Measurements from ENCODE around the gene RTN4R.
"Not testable (repeated sequence)": the region's sequence is repeated elsewhere in the genome, so short reads cannot be mapped to it uniquely, and the experiment has no call there.

Gene RTN4R

GRCh38 chr22:20305894-20306645 lies 38.0 kb upstream of the RTN4R start:
- DNase-seq = no peak

GRCh38 chr22:20305230-20305893 lies 37.2 kb upstream of the RTN4R start:
- not testable (repeated sequence) for DNase-seq

DNA sequence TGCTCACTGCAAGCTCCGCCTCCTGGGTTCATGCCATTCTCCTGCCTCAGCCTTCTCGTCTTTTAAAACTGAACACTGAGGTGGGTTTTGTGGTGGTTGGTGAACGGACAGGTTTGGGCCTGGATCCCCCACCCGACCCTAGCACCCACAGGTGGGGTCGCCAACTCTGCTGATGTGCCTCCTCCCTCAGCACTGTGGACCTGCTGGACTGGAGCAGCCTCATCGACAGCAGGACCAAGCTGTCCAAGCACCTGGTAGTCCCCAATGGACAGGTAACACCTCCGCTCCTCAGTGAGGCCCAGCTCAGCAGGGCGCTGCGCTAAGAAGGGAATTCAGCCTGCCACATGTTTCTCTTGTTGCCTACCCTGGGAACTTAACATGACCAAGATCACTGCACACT lies 36.5 kb upstream of the RTN4R start:
- no peak for DNase-seq

GRCh38 chr22:20303229-20303534 lies 35.1 kb upstream of the RTN4R start:
- not testable (repeated sequence) for DNase-seq

GRCh38 chr22:20302438-20303228 lies 34.5 kb upstream of the RTN4R start:
- no peak for DNase-seq

- no peak for DNase-seq
Measured at GRCh38 chr22:20299746-20300136, 31.6 kb upstream of the RTN4R start.

- DNase-seq = peak; percentile 94
Measured at GRCh38 chr22:20298803-20299745, 31.0 kb upstream of the RTN4R start.

GRCh38 chr22:20298110-20298802 lies 30.1 kb upstream of the RTN4R start:
- DNase-seq = no peak

DNA sequence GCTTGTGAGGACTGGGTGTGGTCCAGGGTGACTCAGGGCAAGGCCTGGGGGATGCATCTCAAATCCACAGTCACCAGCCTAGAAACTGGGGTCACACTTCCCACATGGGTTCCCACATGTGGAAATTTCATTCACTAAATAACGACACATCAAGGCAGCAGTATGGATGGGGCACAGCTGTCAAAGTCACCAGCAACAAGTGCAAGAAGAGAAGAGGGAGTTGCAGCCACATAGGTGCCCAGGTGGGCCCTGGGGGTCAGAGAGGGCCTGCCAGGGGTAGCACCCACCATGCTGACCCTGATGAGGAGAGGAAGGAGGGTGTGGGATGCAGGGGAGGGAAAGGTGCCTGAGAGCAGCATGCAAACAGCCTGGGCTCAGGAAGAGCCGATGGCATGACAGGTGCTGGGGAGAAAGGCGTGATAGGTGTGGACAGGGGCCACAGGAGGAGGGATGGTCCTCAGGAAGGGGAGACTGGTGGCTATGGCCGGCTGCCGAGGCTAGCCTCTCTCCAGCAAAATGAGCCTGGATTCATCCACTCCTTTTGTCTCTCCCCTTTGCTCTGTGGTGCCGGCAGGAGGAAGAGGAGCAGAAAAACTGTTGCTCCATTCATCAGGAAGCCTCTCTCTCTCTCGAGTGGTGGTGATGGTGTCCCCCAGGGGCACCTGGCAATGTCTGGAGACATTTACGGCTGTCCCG lies 29.4 kb upstream of the RTN4R start:
- DNase-seq = no peak

DNA sequence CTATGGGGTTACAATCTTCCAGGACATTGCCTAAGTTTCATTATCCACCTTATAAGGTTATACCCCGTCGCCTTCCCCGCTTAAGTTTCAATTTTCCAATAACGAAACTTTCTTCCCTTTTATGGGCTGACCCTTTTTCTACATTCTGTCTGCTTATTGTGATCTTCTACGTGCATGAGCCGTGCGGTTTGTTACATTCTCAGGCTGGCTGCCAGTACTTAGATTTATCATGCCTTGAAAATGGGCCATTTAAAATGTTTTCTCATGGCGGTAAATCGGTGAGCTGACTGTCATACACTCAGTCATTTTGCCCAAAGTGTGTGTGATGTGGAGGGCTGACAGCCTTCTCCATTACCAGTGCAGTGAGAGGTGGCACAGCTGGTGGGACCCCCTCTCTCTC lies 28.5 kb upstream of the RTN4R start:
- DNase-seq = no peak

GRCh38 chr22:20295262-20296064 lies 27.3 kb upstream of the RTN4R start:
- no peak for DNase-seq

- no peak for DNase-seq
Measured at GRCh38 chr22:20292673-20293232, 24.6 kb upstream of the RTN4R start.

DNA sequence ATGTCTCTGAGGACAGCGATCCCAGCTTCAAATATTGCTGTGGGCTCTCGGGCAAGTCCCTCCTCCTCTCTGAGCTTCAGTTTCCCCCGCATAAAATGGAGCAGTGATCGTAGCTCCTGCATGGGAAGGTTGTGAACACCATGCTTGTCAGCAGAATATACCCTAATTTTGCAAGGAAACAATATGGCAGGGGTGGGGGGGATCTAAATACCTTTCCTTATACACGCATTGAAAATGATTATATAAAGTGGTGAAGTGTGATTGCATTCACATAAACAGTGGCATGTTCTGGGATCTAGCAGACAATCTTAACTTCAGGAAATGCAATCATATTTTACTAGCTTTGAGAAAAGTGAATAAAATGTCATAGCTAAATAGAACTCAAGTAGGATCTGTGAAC lies 24.0 kb upstream of the RTN4R start:
- no peak for DNase-seq

- DNase-seq = no peak
Measured at GRCh38 chr22:20291604-20292063, 23.5 kb upstream of the RTN4R start.

DNA sequence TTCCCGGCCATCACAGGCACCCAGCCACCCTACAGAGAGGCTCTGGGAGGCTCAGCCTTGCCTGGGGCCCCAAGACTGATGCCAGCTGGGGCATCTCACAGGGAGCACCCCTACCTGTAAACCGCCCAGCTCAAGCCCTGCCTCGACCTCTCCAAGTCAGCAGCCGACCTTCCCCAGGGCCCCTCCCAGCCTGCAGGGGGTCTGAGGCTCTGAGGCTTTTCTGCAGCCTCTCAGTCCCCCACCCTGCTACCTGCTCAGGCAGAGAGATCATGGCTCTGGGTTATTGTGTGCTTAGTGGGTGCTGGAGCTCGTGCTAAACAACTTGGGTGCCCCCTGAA lies 23.1 kb upstream of the RTN4R start:
- no peak for DNase-seq

GRCh38 chr22:20290578-20291248 lies 22.6 kb upstream of the RTN4R start:
- DNase-seq = no peak

- DNase-seq = no peak
Measured at GRCh38 chr22:20290045-20290392, 21.9 kb upstream of the RTN4R start.

DNA sequence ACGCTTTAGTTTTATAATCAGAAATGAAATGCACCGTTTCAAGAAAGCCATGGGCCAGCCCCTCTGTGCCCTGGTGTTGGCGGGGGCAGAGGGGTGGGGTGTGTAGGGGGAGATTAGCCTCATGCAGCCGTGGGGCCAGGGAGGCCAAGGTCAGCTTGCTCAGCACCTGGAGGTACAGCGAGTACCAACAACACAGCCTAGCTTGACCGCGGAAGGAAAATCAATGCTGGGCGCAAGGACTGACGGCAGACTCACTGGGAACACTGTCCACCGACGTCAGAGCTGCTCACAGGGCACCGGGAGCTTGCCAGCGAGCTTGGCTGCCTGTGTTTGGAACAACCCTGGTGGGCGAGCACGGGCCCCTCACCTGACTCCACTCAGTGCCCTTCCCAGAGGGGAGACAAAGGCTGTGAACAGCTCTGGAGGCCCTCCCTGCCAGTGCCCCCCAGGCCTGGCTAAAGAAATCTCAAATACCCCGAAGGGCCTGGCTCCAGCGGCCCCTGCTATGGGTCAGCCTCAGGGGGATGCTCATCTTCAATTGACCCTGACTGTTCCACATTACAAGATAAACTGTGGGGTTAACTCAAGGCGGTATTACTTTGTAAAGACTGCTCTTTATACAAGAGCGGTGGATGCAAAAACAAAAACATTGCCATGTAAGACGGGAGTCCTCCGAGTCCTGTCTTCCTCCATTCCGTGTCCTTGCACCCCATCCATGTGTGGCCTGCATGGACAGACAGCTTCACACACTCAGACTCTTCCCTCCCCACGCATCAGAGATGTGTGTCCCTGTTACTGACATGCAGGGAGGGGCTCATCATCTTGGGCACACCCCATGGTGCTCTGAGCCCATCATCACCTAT lies 21.3 kb upstream of the RTN4R start:
- not testable (repeated sequence) for DNase-seq
